Stomach (tissue), 9 donors: Measurements from ENCODE around the gene ACOT7. TPM values are rescaled to one million over a fixed set of nuclear protein-coding genes. Genes with fewer than 3 reads are reported as not detected.

ENCODE experiments used
- DNase-seq, 2 donors: peaks; one replicate each; pipeline versions ENCODE4 v3.0.0 to v3.0.0-alpha.2; 2013 to 2019
- H3K27ac ChIP-seq, 5 donors: fragments of 200-600 bp in 4 of 5; sonication (generic) in 4 of 5; one replicate each; pipeline ENCODE4 v1.5.1; 2013 to 2019; ENCODE audit warnings: mild to moderate bottlenecking in 1 of 5, moderate library complexity in 1 of 5
- H3K27me3 ChIP-seq, 3 donors: fragments of 200-600 bp; sonication (generic); one replicate each; pipeline ENCODE4 v1.5.1; 2017 to 2019; ENCODE audit warnings: mixed run types in 1 of 3
- H3K36me3 ChIP-seq, 4 donors: fragments of 200-600 bp; sonication (generic); 1 replicate in 3 of 4; 2 replicates in 1 of 4; pipeline ENCODE4 v1.5.1; 2016 to 2019
- H3K4me1 ChIP-seq, 4 donors: fragments of 200-600 bp; sonication (generic); one replicate each; pipeline ENCODE4 v1.5.1; 2016 to 2019
- H3K4me3 ChIP-seq, 4 donors: fragments of 200-600 bp; sonication (generic) in 3 of 4; one replicate each; pipeline ENCODE4 v1.5.1; 2016 to 2019; ENCODE audit warnings: mild to moderate bottlenecking in 1 of 4
- H3K9me3 ChIP-seq, 4 donors: fragments of 200-600 bp; sonication (generic); one replicate each; pipeline ENCODE4 v1.5.1; 2016 to 2019
- CTCF ChIP-seq, 7 experiments: fragments of 450-650 bp in 4 of 7; fragments of 200-600 bp in 3 of 7; sonication (generic) in 3 of 7; IDR thresholded peaks; one replicate each; pipeline ENCODE4 v1.5.1; 2016 to 2019; ENCODE audit warnings: antibody characterized with exemption in 7 of 7, control low read depth in 2 of 7, mild to moderate bottlenecking in 1 of 7
- EP300 ChIP-seq: sonication (generic); formaldehyde crosslinking; IDR thresholded peaks from one replicate; pipeline ENCODE4 v1.6.1; 2017; ENCODE audit warnings: antibody characterized with exemption
- POLR2A ChIP-seq, 4 donors: fragments of 450-650 bp; IDR thresholded peaks; one replicate each; pipeline ENCODE4 v1.6.1; 2016; ENCODE audit warnings: antibody characterized with exemption in 4 of 4, control low read depth in 2 of 4, mild to moderate bottlenecking in 1 of 4, moderate library complexity in 1 of 4
- POLR2AphosphoS5 ChIP-seq, 3 donors: sonication (generic); formaldehyde crosslinking; IDR thresholded peaks; one replicate each; pipeline ENCODE4 v1.6.1; 2016; ENCODE audit warnings: antibody characterized with exemption in 3 of 3
- WGBS, 5 donors: extraction: QIAGEN DNeasy Blood & Tissue Kit in 3 of 5; methylation state at CpG; one replicate each; pipeline versions ENCODE4 v1.1.5 to v1.1.7; 2013 to 2018; 5-methylcytosine and 5-hydroxymethylcytosine counted together
- intact Hi-C: fragments of 100-400 bp; cut with DNase I; formaldehyde crosslinking; loops from one replicate; pipeline ENCODE4 v1.15.1; 2023; ENCODE audit warnings: low total_unique reads
- polyA plus RNA-seq, 3 donors: library from polyadenylated mRNA; stranded (reverse); fragments of 200-250 nt; gene quantifications; one replicate each; pipeline ENCODE4 v1.2.3, GENCODE V29; 2013
- total RNA-seq, 5 donors: library from RNA; depleted of rRNA; stranded (reverse); fragments of >200 nt; gene quantifications; one replicate each; pipeline versions ENCODE4 v1.1.0 to v1.2.3, GENCODE V29; 2014 to 2016
- donor health status: healthy with polysubstance abuse.
- donor health status: Bipolar disorder and iron deficiency.
- donor health status: healthy.

ACOT7 gene
- total and polyA plus RNA-seq, 8 donors, result 9.4 to 69.8 (median 19.4) TPM; not detected in 1

- H3K4me1 ChIP-seq, result no peaks in the 10 kb centered on the region
- no peaks in the 10 kb centered on the region for H3K9me3 ChIP-seq
- H3K36me3 ChIP-seq, result no peaks in the 10 kb centered on the region
- no peak overlapping the region for H3K4me3 ChIP-seq
- no peak overlapping the region for H3K27ac ChIP-seq
- TF ChIP-seq CTCF (IDR thresholded peaks at IDR 0.05) (no peak), POLR2AphosphoS5 (IDR thresholded peaks at IDR 0.05) (no peak), EP300 (no peak), POLR2A (IDR thresholded peaks at IDR 0.05) (no peak)
- intact Hi-C loops, result no loop called here
- DNase-seq, result no peak
- no peaks in the 10 kb centered on the region for H3K27me3 ChIP-seq
- 83 to 95% (median 93%) methylated on average over 8 of the region's 8 CpGs for WGBS, 5 donors
Observed at GRCh38 chr1:6301526-6301925, 92.0 kb downstream of the ACOT7 start.

GRCh38 chr1:6300342-6301048, 93.1 kb downstream of the ACOT7 start:
- no peaks in the 10 kb centered on the region for H3K27me3 ChIP-seq
- no peaks in the 10 kb centered on the region for H3K36me3 ChIP-seq
- DNase-seq, result peak; percentile 54 to 55
- H3K27ac ChIP-seq, result no peak overlapping the region
- no peaks in the 10 kb centered on the region for H3K4me1 ChIP-seq
- H3K4me3 ChIP-seq, result no peak overlapping the region
- no peaks in the 10 kb centered on the region for H3K9me3 ChIP-seq
- intact Hi-C loops, result no loop called here
- WGBS, 5 donors, result 73 to 84% (median 80%) methylated on average over 31 to 32 of the region's 32 CpGs
- TF ChIP-seq POLR2A (IDR thresholded peaks at IDR 0.05) (no peak), CTCF (IDR thresholded peaks at IDR 0.05) (no peak), EP300 (no peak), POLR2AphosphoS5 (IDR thresholded peaks at IDR 0.05) (no peak)

- Histone ChIP-seq H3K27me3 (no peaks in the 10 kb centered on the region), H3K9me3 (no peaks in the 10 kb centered on the region), H3K4me3 (no peak overlapping the region), H3K36me3 (peaks cover 0 to 2% (median 1%) of the 10 kb centered on the region in 4 donors), H3K4me1 (no peaks in the 10 kb centered on the region), H3K27ac (no peak overlapping the region)
- intact Hi-C loops, result no loop called here
- 91 to 94% (median 93%) methylated on average over 12 to 15 of the region's 15 CpGs for WGBS, 5 donors
- DNase-seq, result no peak
- TF ChIP-seq CTCF (IDR thresholded peaks at IDR 0.05) (no peak), POLR2A (IDR thresholded peaks at IDR 0.05) (no peak), EP300 (no peak), POLR2AphosphoS5 (IDR thresholded peaks at IDR 0.05) (no peak)
Observed at GRCh38 chr1:6299557-6300165, 93.9 kb downstream of the ACOT7 start.

GRCh38 chr1:6298940-6299465, 94.6 kb downstream of the ACOT7 start:
- Histone ChIP-seq H3K27me3 (no peaks in the 10 kb centered on the region), H3K4me3 (no peak overlapping the region), H3K36me3 (peaks cover 0 to 9% (median 8%) of the 10 kb centered on the region in 4 donors), H3K9me3 (no peaks in the 10 kb centered on the region), H3K4me1 (no peaks in the 10 kb centered on the region), H3K27ac (no peak overlapping the region)
- TF ChIP-seq POLR2AphosphoS5 (IDR thresholded peaks at IDR 0.05) (no peak), EP300 (no peak), POLR2A (IDR thresholded peaks at IDR 0.05) (no peak), CTCF (IDR thresholded peaks at IDR 0.05) (no peak)
- DNase-seq, result no peak
- intact Hi-C loops, result no loop called here
- 95 to 98% (median 96%) methylated on average over 5 to 8 of the region's 8 CpGs for WGBS, 5 donors
